OCI-LY1 (cell line): ENCODE data around the gene FRMD4A.

Experiments used
- H2AFZ ChIP-seq: fragments of 200-600 bp; sonication (generic), shearing (Covaris generic); 2 replicates; pipeline ENCODE4 v1.6.0; 2014; ENCODE audit warnings: antibody characterized with exemption, mild to moderate bottlenecking, low read length
- H3F3A ChIP-seq: fragments of 200-600 bp; sonication (generic), shearing (Covaris generic); 2 replicates; pipeline ENCODE4 v1.6.0; 2014; ENCODE audit warnings: mild to moderate bottlenecking, antibody characterized with exemption, low read length, moderate library complexity; ENCODE audit not compliant: insufficient read depth
- H3K27ac ChIP-seq: fragments of 200-600 bp; sonication (generic); 2 replicates; pipeline ENCODE4 v1.5.1; 2014; ENCODE audit warnings: low read length, mixed run types, mild to moderate bottlenecking, low read depth; ENCODE audit not compliant: poor library complexity, severe bottlenecking
- H3K27me3 ChIP-seq: fragments of 200-600 bp; sonication (generic); 2 replicates; pipeline ENCODE4 v1.6.0; 2014; ENCODE audit warnings: antibody characterized with exemption, mild to moderate bottlenecking, low read length, moderate library complexity; ENCODE audit not compliant: insufficient read depth
- H3K36me3 ChIP-seq: fragments of 200-600 bp; sonication (generic); 2 replicates; pipeline ENCODE4 v1.6.1; 2014; ENCODE audit warnings: mild to moderate bottlenecking, antibody characterized with exemption, low read length, moderate library complexity, mixed read lengths; ENCODE audit not compliant: insufficient read depth
- H3K4me1 ChIP-seq: fragments of 200-600 bp; sonication (generic); 2 replicates; pipeline ENCODE4 v1.5.1; 2014; ENCODE audit warnings: mild to moderate bottlenecking, low read length, moderate library complexity; ENCODE audit not compliant: insufficient read depth, severe bottlenecking
- H3K4me2 ChIP-seq: fragments of 200-600 bp; sonication (generic), shearing (Covaris generic); 2 replicates; pipeline ENCODE4 v1.6.1; 2014; ENCODE audit warnings: low read length
- H3K4me3 ChIP-seq: fragments of 200-600 bp; sonication (generic); 2 replicates; pipeline ENCODE4 v1.5.1; 2014; ENCODE audit warnings: low read length, low read depth, mild to moderate bottlenecking, mixed read lengths; ENCODE audit not compliant: poor library complexity, severe bottlenecking
- H3K79me2 ChIP-seq: fragments of 200-600 bp; shearing (Covaris generic); 2 replicates; pipeline ENCODE4 v1.6.1; 2016; ENCODE audit warnings: mixed run types, low read length, mixed read lengths; ENCODE audit not compliant: insufficient read depth
- H3K9ac ChIP-seq: fragments of 200-600 bp; sonication (generic), shearing (Covaris generic); 2 replicates; pipeline ENCODE4 v1.6.1; 2014; ENCODE audit warnings: mild to moderate bottlenecking, low read length, mixed read lengths
- H3K9me2 ChIP-seq: fragments of 200-600 bp; sonication (generic), shearing (Covaris generic); 2 replicates; pipeline ENCODE4 v1.6.1; 2014; ENCODE audit warnings: low read depth, mild to moderate bottlenecking, low read length, mixed read lengths
- H3K9me3 ChIP-seq: fragments of 200-600 bp; shearing (Covaris generic); 2 replicates; pipeline ENCODE4 v1.6.1; 2014; ENCODE audit warnings: low read length, mixed read lengths
- H4K20me1 ChIP-seq: fragments of 200-600 bp; sonication (generic), shearing (Covaris generic); 2 replicates; pipeline ENCODE4 v1.6.0; 2016; ENCODE audit warnings: mild to moderate bottlenecking, low read length; ENCODE audit not compliant: insufficient read depth
- EZH2 ChIP-seq: fragments of 200-600 bp; sonication (generic), shearing (Covaris generic); IDR thresholded peaks from 2 replicates; pipeline ENCODE4 v1.8.0; 2017; ENCODE audit warnings: borderline replicate concordance, mixed run types, mild to moderate bottlenecking, antibody characterized with exemption, low read length, moderate library complexity, mixed read lengths
- TF ChIP-seq, protein P1 (sequence below): fragments of 200-600 bp; sonication (generic), shearing (Covaris generic); IDR thresholded peaks from 2 replicates; pipeline ENCODE4 v1.5.1; 2017; ENCODE audit warnings: mild to moderate bottlenecking, antibody characterized with exemption, low read length, moderate library complexity, mixed read lengths

Gene FRMD4A

DNA sequence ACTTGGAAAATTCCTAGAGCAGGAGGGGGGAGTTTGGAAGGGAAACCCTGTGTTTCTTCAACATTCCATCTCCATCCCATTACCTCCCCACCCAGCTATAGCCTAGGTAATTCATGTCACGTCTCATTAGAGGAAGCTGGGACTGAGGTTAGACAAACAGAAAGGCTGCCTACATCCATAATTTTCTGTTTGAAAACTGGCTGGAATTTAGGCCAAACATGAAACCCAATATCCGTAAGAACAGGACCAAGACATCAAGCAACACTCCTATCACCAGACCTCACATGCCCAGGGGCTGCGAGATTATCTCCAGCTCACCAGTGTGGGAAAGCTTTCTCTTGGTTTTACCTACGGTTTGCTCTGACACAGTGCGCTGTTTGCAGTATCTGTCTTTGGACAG lies 316.3 kb downstream of the FRMD4A start:
- no peaks in the 10 kb centered on the region for H3K4me1 ChIP-seq
- H3K36me3 ChIP-seq = no peaks in the 10 kb centered on the region
- no peaks in the 10 kb centered on the region for H4K20me1 ChIP-seq
- no peak overlapping the region for H2AFZ ChIP-seq
- no peak overlapping the region for H3K9ac ChIP-seq
- H3K4me3 ChIP-seq = no peak overlapping the region
- H3K4me2 ChIP-seq = no peak overlapping the region
- H3K9me3 ChIP-seq = no peaks in the 10 kb centered on the region
- H3K9me2 ChIP-seq = no peaks in the 10 kb centered on the region
- H3F3A ChIP-seq = no peaks in the 10 kb centered on the region
- no peaks in the 10 kb centered on the region for H3K79me2 ChIP-seq
- TF ChIP-seq, protein P1, sequence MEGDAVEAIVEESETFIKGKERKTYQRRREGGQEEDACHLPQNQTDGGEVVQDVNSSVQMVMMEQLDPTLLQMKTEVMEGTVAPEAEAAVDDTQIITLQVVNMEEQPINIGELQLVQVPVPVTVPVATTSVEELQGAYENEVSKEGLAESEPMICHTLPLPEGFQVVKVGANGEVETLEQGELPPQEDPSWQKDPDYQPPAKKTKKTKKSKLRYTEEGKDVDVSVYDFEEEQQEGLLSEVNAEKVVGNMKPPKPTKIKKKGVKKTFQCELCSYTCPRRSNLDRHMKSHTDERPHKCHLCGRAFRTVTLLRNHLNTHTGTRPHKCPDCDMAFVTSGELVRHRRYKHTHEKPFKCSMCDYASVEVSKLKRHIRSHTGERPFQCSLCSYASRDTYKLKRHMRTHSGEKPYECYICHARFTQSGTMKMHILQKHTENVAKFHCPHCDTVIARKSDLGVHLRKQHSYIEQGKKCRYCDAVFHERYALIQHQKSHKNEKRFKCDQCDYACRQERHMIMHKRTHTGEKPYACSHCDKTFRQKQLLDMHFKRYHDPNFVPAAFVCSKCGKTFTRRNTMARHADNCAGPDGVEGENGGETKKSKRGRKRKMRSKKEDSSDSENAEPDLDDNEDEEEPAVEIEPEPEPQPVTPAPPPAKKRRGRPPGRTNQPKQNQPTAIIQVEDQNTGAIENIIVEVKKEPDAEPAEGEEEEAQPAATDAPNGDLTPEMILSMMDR = no peak
- TF ChIP-seq EZH2 = no peak
- no peak overlapping the region for H3K27ac ChIP-seq
- H3K27me3 ChIP-seq = no peaks in the 10 kb centered on the region

DNA sequence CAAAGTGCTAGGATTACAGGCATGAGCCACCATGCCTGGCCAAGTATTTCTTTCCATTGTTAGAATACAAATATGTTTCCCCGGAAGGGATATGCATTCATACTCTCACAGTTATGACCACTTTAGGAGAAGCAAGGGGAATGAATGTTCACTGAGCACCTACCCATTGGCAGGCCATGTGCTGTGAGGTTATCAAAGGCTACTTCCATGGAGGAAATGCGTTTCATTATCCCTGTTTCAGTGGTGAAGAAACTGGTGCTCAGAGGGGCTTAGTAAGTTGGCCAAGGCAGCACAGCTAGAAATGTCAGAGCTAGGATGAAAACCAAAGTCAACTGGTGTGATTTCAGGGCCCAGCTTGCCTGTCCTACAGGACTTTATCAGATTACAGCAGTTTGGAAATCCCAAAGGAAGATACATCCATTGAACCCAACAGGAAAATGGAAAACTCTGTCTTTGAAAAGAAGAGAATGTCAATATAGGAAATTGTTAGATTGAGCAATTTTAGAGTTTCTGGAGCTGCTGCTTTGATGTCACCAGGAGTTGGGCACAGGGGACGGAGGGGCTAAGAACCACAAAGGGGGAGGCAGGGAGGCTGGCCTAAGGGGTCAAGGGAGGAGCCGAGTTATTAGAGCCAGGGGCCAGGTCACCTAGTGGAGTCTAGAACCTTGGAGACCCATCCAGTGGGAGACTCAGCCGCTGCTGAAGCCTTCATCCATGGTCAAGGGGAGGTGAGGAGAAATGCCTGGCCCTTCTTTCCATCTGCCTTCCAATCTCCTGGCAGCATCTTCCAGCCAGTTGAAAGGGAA lies 319.8 kb downstream of the FRMD4A start:
- H3K36me3 ChIP-seq = no peaks in the 10 kb centered on the region
- no peaks in the 10 kb centered on the region for H3K27me3 ChIP-seq
- no peaks in the 10 kb centered on the region for H3K9me3 ChIP-seq
- H3K79me2 ChIP-seq = no peaks in the 10 kb centered on the region
- no peaks in the 10 kb centered on the region for H3F3A ChIP-seq
- H2AFZ ChIP-seq = no peak overlapping the region
- no peaks in the 10 kb centered on the region for H4K20me1 ChIP-seq
- no peak overlapping the region for H3K27ac ChIP-seq
- H3K9me2 ChIP-seq = no peaks in the 10 kb centered on the region
- no peaks in the 10 kb centered on the region for H3K4me1 ChIP-seq
- no peak overlapping the region for H3K4me2 ChIP-seq
- TF ChIP-seq, protein P1 = no peak
- no peak for TF ChIP-seq EZH2
- no peak overlapping the region for H3K4me3 ChIP-seq
- H3K9ac ChIP-seq = no peak overlapping the region

- H3K9me2 ChIP-seq = no peaks in the 10 kb centered on the region
- H3K4me3 ChIP-seq = no peak overlapping the region
- no peak overlapping the region for H3K27ac ChIP-seq
- no peak for TF ChIP-seq EZH2
- TF ChIP-seq, protein P1 = no peak
- no peaks in the 10 kb centered on the region for H3K36me3 ChIP-seq
- no peaks in the 10 kb centered on the region for H3K27me3 ChIP-seq
- no peak overlapping the region for H3K9ac ChIP-seq
- no peaks in the 10 kb centered on the region for H3K79me2 ChIP-seq
- H3F3A ChIP-seq = no peaks in the 10 kb centered on the region
- H4K20me1 ChIP-seq = no peaks in the 10 kb centered on the region
- H2AFZ ChIP-seq = no peak overlapping the region
- H3K4me1 ChIP-seq = no peaks in the 10 kb centered on the region
- H3K9me3 ChIP-seq = no peaks in the 10 kb centered on the region
- no peak overlapping the region for H3K4me2 ChIP-seq
These were observed 320.6 kb downstream of the FRMD4A start for GRCh38 chr10:14010101-14010558.
